NCI-H128 (cell line): ENCODE data around the gene NFE2.
"Not testable (repeated sequence)": the region's sequence is repeated elsewhere in the genome, so short reads cannot be mapped to it uniquely, and the experiment has no call there.

Experiments
- DNase-seq: peaks from one replicate; lab custom pipeline; 2025; ENCODE audit not compliant: unreplicated experiment; lab: John Stamatoyannopoulos, UW

The NFE2 gene

DNA sequence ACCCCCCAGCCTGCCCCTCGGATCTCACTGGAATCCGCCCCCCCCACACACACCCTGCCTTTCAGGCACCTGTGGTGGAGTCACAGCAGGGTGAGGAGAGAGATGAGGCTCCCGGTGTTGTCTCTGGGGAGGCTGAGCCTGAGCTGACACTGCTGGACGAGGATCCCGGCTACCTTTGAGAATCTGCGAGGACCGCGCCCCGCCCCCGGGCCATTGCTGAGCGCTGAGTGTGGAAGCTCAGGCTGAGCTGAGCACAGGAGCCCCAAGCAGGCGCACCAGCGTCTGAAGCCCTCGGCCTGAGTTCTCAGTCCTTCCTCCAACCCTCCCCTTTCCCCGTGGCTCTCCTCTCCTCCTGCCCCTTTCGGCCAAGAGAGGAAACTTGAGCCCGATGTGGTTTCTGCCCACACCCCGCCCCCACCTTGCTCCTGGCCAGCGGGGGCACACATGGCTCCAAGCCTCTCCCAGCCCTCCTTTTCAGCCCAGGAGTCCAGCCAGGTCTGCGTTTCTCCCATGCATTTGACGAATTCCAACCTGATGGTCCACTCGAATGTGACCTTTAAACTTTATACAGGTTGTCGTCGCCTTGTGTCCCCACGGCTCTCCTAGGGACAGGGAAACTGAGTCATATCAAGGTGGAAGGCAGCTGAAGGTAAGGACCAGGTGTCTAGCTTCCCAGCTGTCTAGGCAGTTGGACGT lies at the start of gene NFE2:
TSS of gene NFE2 (minus strand) at position 284 of the 696 bp plus-strand sequence. CDS start 5,767 bp downstream, outside the sequence.
- peak; percentile 20 for DNase-seq

DNA sequence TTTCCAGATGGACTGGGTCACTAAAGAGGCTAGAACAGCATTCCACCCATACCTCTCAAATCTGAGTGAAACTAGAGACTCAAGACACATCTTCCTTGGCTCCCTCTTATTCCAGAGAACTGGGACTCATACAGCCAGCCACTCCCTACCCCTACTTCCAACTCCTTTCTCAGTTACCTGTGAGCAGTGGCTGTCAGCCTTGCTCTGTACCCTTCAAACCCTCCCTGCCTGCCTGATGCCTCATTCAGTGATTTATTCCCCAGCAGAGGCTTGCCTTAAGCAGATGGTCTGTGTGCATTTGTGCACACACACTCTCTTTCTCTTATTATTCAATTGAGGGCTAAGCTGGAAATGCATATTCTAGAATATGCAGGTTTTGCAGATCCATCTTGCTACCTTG lies 48.9 kb upstream of the NFE2 start:
- DNase-seq: no peak

DNA sequence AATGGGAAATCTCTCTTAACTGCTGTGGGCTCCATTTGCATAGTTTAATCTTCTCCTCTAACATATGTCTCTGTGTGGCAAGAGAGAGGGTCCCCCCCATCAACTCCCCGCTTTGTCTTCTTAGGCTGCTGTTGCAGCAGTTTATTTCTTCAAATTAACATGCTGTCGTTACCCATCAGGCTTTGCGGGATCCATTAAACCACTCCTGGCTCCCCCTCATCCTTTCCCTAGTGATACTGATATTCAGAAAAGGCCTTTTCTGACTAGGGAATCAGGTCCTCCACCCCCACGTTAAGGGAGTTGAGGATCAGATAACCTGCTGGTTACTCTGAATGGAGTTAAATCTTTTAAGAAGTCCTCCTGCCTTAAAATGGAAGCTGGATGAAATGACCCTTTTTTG lies 48.2 kb upstream of the NFE2 start:
- no peak for DNase-seq

DNA sequence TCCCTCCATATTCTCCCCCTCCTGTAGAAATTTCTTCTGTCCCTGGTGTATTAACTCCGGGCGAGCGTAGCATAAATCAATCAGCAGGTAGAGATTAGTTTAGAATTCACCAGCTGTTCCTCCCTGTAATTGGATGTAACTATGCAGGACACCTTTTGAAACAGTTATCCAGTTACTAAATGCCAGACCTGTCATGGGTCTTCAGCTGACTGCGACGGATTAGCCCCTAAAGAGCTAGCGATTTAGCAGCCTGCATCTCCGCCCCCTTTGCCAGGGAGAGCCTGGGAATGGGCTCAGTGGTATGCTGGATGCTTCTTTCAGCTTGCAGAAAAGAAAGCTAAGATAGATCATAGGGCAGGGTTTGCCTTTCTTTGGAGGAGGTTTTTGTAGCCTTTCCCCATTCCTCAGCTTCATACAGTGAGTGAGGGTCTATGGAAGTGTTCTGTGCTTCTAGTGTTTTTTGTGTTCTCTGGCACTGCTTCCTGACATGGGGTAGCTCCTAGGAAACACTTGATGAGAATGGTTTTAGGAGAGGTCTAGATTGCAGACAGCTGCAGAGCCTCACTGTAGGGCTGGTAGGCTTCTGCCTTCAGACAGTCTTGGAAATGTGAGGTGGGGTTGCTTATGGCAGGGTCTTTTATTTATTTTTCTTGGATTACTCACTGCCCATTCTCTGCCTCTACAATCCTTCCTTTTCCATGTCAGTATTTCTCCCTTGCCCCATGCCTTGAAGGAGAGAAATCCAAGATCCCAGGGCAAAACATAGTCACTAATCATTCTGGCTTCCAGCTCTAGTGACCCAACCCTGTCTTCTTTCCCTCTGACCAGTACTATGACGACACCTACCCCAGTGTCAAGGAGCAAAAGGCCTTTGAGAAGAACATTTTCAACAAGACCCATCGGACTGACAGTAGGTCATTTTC lies 40.8 kb upstream of the NFE2 start:
- peak; percentile 39 for DNase-seq

DNA sequence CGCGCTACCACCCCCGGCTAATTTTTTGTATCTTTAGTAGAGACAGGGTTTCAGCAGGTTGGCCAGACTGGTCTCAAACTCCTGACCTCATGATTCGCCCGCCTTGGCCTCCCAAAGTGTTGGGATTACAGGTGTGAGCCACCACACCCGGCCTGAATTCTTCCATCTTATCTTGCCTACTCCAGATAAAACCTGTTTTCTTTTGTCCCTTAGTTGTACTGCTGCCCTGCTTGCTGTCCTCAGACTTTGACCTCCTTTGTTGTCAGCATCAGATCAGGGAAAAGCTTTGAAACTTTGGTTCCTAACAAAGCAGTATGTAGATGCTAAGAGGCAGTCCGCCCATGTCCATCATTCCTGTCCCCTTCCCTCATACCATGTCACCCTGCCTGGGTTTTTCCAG lies 40.0 kb upstream of the NFE2 start:
- DNase-seq: no peak

DNA sequence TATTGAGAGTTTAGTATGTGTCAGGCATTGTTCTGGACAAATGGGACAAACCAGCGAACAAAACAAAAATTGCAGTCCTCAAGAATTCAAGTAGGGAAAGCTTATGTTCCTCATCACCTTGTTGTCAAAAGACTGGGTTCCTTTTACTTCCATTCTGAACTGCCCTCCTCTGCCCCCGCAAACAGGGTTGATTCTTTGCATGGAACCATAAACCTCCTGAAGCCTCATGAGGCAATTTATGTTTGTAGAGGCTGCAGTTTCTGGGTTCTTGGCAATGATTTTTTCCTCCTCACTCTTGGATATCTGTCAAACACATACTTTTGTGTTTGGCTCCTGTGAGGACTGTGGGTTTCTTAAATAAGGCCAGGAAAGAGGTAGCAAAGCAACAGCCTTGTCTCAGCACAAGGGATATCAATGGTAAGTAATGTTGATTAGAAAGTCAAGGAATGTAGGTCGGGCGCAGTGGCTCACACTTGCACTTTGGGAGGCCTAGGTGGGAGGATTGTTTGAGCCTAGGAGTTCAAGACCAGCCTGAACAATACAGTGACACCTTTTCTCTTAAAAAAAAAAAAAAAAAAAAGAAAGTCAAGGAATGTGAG lies 38.0 kb upstream of the NFE2 start:
- no peak for DNase-seq

DNA sequence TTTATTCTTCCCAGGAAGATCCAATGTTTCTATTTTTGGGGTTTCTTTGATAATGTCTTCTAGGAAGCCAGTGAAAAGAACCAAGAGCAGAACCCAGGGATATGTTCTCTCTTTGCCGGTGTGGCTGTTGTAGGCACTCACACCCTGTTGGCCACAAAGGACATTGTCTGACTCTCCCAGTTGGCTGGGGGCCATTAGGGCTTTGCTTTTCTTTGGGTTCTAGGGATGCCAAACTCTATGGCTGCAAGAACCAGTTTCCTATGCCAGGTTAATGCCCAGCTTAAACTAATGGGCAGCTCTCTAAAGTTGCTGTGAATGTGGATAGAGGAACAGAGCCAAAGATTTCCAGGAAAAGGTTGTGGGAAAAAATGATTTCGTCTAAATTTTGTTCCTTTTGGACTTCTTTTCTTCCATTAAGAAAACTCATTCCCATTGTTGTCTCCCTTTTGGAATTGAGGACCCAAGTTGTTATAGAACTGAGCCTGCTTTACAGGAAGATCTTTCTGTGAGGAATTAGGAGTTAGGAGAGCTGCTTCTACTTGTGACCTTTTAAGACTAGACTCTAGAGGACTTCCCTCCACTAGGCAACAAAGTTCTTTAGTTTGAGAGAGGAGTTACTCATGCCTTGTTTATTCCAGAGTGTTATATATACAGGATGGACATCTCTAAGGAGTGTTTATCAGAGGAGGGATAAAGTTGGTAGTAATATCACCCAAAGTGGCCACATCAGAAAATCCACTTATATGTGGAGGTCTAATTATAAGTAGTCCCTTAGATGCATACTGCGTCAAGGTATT lies 37.2 kb upstream of the NFE2 start:
- no peak for DNase-seq

DNA sequence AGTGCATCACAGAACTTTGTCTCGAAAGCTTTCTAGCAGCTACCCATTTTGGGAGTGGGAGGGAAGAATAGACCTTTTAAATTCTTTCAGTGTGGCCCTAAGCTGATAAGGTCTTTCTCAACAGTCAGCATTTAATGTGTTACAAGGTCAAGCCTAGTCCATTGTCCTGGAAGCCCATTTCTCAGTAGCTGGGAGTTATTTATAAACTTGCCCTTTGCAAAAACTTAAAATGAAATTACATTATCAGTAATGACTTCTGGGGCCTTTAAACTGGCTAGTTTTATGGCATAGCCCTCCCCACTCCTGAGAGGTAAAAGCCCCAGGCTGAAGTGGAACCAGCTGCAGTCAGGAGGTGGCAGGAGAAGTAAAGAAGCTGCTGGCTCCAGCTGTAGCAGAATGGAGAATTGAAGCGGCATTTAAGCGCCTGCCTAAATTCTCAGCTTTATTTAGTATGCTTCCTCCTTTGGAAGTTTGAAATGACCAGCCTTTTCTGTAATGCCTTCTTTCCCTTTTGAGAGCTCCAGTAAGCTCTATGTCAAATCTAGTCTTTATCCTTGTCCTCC lies 36.5 kb upstream of the NFE2 start:
- DNase-seq: peak; percentile 42

DNA sequence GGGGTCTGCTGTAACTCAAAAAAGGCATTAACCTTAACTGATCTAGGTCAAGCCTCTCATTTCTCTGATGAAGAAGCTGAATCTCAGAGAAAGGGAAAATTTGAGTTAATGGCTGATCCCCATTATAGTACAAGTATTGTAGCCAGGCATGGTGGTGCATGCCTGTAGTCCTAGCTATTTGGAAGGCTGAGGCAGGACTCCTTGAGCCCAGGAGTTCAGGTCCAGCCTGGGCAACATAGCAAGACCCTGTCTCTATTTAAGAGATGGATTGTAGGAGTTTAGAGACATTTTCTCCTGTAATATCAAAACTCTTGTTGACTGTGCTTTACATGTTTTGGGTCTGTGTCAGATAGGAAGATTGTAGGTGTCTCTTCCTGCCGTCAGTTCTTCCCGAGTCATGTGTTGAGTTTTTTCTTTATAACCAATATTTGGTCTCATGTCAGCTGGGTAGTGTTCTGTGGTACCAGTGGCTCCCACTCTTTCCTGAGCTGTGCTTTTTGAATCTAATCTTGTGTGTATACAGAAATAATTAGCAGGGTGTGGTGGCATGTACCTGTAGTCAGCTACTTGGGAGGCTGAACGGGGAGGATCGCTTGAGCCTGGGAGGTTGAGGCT lies 32.7 kb upstream of the NFE2 start:
- no peak for DNase-seq

DNA sequence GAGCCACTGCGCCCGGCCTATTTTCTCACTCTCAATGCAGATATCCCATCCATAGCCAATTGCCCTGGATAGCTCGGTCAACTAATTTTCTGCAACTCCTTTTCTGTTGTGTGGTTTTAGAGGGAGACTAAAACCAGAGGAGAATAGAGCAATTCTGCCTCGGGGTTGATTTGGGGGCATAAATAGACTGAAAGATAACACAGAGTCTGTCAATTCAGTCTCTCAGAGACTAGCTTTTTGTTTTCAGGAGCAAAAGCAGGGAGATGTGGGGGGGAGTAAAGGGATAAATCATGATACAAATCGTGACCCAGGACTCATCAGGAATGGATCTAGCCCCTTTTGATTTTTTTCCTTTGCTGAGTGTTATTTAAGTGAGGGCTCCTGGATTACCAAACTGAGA lies 30.6 kb upstream of the NFE2 start:
- DNase-seq: no peak

DNA sequence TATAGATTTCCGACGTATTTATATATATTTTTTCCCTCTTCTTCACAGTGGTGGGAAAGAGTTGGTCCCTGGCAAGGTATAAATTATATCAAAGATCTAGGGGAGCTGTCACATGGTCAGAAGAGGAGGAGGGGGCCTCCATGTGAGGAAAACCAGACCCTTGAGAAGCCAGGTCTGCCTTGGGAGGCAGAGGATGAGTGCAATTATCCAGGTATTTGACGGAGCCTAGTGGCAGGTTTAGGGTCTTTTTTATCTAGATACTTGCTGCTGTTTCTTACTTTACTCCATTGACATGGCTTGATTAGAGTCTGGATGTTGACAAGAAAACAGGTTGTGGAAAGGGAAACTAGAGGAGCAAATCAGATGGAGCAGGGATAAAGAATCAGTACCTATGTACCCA lies 29.6 kb upstream of the NFE2 start:
- DNase-seq: no peak

DNA sequence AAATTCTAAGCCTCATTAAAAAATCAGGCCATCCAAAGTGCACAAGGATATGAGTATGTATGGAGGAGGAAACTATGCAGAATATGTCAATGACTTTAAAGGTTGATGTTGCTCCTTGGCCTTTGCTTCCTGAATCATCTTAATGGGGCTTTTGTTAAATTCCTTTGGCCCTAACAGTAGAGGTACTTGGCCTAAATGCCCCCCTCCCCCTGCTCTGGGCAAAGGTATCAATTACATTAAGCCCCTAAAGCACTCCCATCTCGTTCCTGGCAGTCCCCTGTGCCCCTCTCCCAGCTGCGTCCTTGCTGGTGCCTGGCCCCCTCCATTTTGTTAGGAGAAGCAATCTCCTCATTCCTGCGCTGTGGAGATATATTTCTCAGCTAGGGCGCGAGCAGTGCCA lies 28.9 kb upstream of the NFE2 start:
- DNase-seq: no peak

DNA sequence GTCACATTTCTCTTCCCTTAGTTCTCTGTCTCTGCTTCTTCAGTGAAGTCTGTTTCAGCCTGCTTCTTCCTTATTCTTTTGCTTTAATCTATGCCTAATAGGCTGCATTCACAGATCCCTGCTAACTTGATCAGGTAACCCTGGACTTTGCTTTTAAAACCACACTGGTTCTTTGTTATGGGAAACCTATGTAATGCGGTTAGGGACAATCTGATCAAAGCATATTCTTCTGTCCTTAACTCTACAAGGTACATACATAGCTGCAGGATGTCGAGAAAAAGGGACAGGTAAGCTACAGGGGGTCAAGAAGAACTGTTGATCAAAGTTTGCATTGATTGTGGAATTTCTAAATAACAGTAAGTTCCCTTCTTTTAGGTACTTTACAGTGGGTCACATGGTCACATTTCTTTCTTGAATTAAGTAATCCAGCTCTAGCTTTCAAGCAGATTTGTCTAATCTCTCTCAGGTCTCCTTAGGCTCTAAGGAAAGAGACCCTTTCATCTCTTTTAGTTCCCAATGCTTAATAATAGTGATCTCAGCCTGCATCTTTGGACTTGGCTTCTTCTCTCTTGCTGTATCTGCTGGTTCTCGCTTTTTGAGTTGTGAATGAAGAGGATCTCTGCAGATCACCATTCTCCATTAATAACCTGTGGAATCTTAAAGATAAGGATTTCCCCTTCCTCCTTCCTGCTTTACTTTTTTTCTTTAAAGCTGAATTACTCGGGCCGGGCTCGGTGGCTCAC lies 28.0 kb upstream of the NFE2 start:
- no peak for DNase-seq

DNA sequence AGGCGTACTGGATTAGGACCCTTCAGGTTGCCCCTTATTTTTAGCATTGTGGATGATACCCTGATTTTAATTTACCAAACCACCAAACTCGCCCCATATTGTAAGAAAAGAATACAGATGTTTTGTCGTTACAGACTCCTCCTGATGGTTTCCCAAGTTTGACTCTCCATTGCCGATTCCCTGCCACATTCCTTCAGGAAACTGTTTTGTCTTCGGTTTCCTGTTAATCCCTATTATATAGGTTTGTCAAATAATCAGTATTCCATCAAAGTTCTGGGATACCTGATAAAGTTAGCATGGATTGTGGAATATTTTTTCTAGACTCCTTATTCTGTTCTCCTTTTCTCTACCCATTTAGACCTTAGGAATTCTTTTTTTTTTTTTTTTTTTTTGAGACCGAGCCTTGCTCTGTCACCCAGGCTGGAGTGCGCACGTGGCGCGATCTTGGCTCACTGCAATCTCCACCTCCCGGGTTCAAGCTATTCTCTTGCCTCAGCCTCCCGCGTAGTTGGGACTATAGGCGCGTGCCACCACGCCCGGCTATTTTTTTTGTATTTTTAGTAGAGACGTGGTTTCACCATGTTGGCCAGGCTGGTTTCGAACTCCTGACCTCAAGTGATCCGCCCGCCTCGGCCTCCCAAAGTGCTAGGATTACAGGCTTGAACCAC lies 24.8 kb upstream of the NFE2 start:
- not testable (repeated sequence) for DNase-seq

DNA sequence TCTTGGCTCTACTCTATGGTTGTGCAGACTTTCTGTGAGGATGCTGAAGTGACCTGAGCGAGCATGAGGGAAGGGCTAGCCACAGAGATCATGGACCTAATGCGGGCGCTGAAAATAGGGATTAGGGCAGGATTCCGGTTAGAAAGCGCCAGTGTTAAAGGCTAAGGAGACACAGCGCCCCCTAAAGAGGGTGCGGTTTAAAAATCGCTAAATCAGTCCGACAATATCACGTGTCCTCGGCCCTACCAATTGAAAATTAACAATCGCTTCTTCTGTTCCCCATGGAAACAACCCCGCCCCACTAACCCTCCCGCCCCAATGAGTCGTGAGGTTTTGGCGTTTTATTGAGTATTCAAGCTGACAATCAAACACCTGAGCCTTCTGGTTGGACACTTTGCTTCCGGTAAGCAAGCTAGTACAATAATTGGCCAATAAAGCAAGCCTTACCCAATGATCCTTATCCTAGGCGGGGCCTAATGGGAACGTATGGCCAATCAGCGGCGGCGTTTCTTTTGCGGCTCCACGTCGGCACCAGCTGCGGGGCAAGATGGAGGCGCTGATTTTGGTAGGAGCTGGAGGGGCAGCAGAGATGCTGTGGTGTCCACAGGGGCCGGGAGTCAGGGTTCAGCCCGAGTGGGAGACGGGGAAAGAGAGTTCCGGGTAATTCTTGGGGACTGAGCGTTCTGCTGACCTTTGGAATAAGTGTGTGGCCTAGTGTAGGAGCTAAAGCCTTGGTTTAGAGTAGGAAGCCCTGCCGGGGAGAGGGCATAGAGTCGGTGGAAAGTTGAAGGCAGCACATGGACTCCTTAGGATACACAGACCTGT lies 24.0 kb upstream of the NFE2 start, which contains the start of gene COPZ1:
TSS of gene COPZ1 (plus strand) at position 515 of the 825 bp plus-strand sequence. CDS start at position 548, 33 bp downstream.
- DNase-seq: peak; percentile 97

DNA sequence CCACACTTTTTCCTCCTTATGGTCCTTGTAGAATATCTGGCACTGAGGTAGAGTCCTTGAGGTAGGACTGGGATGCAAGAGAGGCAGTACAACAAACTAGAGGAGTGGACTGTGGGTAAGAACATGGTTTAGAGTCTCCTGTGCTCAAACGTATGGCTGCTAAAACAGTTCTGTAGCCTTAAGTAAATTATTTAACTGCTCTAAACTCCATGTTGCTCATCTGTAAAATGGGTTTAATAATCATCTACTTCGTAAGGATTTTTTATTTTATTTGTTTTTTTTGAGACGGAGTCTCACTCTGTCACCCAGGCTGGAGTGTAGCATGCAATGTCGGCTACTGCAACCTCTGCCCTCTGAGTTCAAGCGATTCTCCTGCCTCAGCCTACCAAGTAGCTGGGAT lies 20.5 kb upstream of the NFE2 start:
- DNase-seq: no peak

DNA sequence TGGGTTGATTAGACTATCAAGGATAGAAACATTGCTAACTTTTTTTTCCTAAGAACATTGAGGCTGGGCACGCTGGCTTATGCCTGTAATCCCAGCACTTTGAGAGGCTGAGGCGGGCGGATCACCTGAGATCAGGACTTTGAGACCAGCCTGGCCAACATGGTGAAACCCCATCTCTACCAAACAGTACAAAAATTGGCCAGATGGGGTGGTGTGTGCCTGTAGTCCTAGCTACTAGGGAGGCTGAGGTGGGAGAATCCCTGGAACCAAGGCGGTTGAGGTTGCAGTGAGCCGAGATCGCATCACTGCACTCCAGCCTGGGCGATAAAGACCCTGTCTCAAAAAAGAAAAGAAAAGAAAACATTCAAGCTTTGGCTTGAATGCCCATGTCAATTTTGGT lies 11.5 kb upstream of the NFE2 start:
- not testable (repeated sequence) for DNase-seq

DNA sequence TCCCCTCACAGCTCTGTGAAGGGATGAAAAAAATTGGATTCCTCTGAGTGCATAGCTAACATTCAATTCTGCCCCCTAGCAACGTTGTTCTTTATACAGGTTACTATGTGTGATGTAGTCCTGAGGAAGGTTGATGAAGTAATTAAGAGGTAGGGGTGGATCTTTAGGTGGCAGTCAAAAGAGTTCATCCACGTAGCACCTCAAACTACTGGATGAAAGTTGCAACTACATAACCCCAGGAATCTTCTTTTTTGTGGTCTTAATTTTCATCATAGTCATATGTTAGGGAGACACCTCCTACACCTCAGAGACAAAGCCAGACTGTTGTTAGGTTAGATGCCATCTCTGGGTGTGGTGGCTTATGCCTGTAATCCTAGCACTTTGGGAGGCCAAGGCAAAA lies 10.2 kb upstream of the NFE2 start:
- DNase-seq: no peak
